Measurements from ENCODE around the gene COA6. TPM values are rescaled to one million over a fixed set of nuclear protein-coding genes. Genes with fewer than 3 reads are reported as not detected.

The COA6 gene
- total and polyA plus RNA-seq, 10 of the 15 experiments (the other 5 are each of a cell fraction or from before 2014, with no cell fraction given): 49.9 to 178 (median 71.5) TPM

DNA sequence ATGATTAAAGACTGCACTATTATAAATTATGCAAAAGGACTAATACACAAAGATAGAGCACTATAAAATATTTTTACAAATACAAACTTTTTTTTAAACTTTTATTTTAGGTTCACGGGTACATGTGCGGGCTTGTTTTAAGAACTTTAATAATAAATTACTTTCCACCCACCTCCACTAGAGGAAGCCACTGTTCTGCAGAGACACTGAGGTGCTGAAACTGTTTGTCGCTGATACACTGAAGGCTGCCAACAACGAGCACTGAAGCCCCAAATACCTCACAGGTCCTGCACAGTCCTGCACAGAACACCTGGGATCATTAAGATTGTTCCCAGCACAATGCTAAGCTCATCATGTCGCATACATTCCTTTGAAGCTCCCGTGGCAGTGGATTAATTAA lies 19.9 kb downstream of the COA6 start:
- no peak overlapping the region for H2AFZ ChIP-seq (ENCODE audit: control insufficient read depth, low read depth, low read length)
- BruUV-seq (replicated peaks): no TSS peak
- DNase-seq (ENCODE audit: low read depth, low spot score): no peak
- intact Hi-C loops (cut with micrococcal nuclease; ENCODE audit: unreplicated experiment) (no loop called here), in situ Hi-C loops (cut with MboI) (no loop called here)
- ATAC-seq: no peak
- peaks cover 5% of the 10 kb centered on the region for H3K4me1 ChIP-seq (ENCODE audit: control insufficient read depth, insufficient read depth, low read length)
- no peak for FAIRE-seq
- ChIA-PET SMC1A (ENCODE audit: uncharacterized antibody, unreplicated experiment) (interaction anchor here (1.0 to 1.1 kb wide), 2 partner anchors 9 to 19 kb away, joined by 3 to 6 read pairs; no protein-coding TSS in a partner anchor), CTCF (interaction anchor here (0.9 kb wide), 2 partner anchors 86 to 107 kb away, joined by 3 read pairs; no protein-coding TSS in a partner anchor), RAD21 (ENCODE audit: unreplicated experiment) (no interaction called here), POLR2A (interaction anchor here (0.7 to 1.1 kb wide), 2 partner anchors 9 to 762 kb away, joined by 4 read pairs; no protein-coding TSS in a partner anchor)
- no peak overlapping the region for H3K4me2 ChIP-seq (ENCODE audit: control insufficient read depth, insufficient read depth)
- WGBS (ENCODE audit: insufficient coverage, insufficient replicate concordance, low lambda C conversion rate, missing lambda C conversion rate): 91% methylated on average over 6 of the region's 6 CpGs
- no peak overlapping the region for H3K27ac ChIP-seq (ENCODE audit: control insufficient read depth, insufficient read depth)
- H3K27me3 ChIP-seq (replicated peaks in 1 of 2; ENCODE audit: control insufficient read depth in 2 of 2, insufficient read depth in 2 of 2, low read length in 1 of 2): no peaks in the 10 kb centered on the region
- TF ChIP-seq, protein P1, sequence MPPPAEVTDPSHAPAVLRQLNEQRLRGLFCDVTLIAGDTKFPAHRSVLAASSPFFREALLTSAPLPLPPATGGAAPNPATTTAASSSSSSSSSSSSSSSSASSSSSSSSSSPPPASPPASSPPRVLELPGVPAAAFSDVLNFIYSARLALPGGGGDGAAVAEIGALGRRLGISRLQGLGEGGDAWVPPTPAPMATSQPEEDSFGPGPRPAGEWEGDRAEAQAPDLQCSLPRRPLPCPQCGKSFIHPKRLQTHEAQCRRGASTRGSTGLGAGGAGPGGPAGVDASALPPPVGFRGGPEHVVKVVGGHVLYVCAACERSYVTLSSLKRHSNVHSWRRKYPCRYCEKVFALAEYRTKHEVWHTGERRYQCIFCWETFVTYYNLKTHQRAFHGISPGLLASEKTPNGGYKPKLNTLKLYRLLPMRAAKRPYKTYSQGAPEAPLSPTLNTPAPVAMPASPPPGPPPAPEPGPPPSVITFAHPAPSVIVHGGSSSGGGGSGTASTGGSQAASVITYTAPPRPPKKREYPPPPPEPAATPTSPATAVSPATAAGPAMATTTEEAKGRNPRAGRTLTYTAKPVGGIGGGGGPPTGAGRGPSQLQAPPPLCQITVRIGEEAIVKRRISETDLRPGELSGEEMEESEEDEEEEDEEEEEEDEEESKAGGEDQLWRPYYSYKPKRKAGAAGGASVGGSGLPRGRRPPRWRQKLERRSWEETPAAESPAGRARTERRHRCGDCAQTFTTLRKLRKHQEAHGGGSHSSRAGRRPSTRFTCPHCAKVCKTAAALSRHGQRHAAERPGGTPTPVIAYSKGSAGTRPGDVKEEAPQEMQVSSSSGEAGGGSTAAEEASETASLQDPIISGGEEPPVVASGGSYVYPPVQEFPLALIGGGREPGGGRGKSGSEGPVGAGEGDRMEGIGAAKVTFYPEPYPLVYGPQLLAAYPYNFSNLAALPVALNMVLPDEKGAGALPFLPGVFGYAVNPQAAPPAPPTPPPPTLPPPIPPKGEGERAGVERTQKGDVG (CRISPR knock-in tag; IDR thresholded peaks at IDR 0.05): no peak
- TF ChIP-seq, protein P2, sequence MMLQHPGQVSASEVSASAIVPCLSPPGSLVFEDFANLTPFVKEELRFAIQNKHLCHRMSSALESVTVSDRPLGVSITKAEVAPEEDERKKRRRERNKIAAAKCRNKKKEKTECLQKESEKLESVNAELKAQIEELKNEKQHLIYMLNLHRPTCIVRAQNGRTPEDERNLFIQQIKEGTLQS (IDR thresholded peaks at IDR 0.05; ENCODE audit: borderline replicate concordance, extremely low read depth, low read depth, low read length): no peak
- TF ChIP-seq, protein P3, sequence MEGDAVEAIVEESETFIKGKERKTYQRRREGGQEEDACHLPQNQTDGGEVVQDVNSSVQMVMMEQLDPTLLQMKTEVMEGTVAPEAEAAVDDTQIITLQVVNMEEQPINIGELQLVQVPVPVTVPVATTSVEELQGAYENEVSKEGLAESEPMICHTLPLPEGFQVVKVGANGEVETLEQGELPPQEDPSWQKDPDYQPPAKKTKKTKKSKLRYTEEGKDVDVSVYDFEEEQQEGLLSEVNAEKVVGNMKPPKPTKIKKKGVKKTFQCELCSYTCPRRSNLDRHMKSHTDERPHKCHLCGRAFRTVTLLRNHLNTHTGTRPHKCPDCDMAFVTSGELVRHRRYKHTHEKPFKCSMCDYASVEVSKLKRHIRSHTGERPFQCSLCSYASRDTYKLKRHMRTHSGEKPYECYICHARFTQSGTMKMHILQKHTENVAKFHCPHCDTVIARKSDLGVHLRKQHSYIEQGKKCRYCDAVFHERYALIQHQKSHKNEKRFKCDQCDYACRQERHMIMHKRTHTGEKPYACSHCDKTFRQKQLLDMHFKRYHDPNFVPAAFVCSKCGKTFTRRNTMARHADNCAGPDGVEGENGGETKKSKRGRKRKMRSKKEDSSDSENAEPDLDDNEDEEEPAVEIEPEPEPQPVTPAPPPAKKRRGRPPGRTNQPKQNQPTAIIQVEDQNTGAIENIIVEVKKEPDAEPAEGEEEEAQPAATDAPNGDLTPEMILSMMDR (IDR thresholded peaks at IDR 0.05 in 2 of 3, conservative IDR thresholded peaks at IDR 0.05 in 1 of 3; ENCODE audit: control insufficient read depth in 2 of 3, extremely low read depth in 1 of 3, insufficient read depth in 1 of 3, low read depth in 3 of 3, low read length in 3 of 3): peak in 2 of 3 experiments; percentile 11 to 25; a peak in 2 of 6 replicates
- TF ChIP-seq DPF2 (IDR thresholded peaks at IDR 0.05): no peak
- TF ChIP-seq RAD21 (IDR thresholded peaks at IDR 0.05; ENCODE audit: insufficient read depth, low read depth, low read length): peak; percentile 42; the same call in 1 of the 2 replicates
- TF ChIP-seq ZNF622 (IDR thresholded peaks at IDR 0.05): no peak
- no peak for TF ChIP-seq MEF2A (IDR thresholded peaks at IDR 0.05; ENCODE audit: insufficient read depth, low read depth, low read length)
- TF ChIP-seq ZNF384 (IDR thresholded peaks at IDR 0.05; ENCODE audit: borderline replicate concordance, low read depth, low read length): no peak
- TF ChIP-seq, protein P4, sequence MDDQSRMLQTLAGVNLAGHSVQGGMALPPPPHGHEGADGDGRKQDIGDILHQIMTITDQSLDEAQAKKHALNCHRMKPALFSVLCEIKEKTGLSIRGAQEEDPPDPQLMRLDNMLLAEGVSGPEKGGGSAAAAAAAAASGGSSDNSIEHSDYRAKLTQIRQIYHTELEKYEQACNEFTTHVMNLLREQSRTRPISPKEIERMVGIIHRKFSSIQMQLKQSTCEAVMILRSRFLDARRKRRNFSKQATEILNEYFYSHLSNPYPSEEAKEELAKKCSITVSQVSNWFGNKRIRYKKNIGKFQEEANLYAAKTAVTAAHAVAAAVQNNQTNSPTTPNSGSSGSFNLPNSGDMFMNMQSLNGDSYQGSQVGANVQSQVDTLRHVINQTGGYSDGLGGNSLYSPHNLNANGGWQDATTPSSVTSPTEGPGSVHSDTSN (IDR thresholded peaks at IDR 0.05; ENCODE audit: insufficient replicate concordance, low read depth, low read length): no peak
- no peak for TF ChIP-seq NFXL1 (IDR thresholded peaks at IDR 0.05; ENCODE audit: borderline replicate concordance)
- no peak overlapping the region for H3K4me3 ChIP-seq
- H3K9ac ChIP-seq (ENCODE audit: control insufficient read depth, insufficient read depth, low read length): no peak overlapping the region
- H3K79me2 ChIP-seq (ENCODE audit: control insufficient read depth, insufficient read depth, low read length): no peaks in the 10 kb centered on the region
- peaks cover 0 to 13% of the 10 kb centered on the region in 2 experiments for H3K36me3 ChIP-seq (ENCODE audit: control insufficient read depth in 2 of 2, insufficient read depth in 2 of 2, low read length in 1 of 2)
- H4K20me1 ChIP-seq (ENCODE audit: control insufficient read depth, insufficient read depth): no peaks in the 10 kb centered on the region
- no peaks in the 10 kb centered on the region for H3K9me3 ChIP-seq (replicated peaks; ENCODE audit: control insufficient read depth, insufficient read depth, low read length)

All from GM12878 (cell line).